Measurements from ENCODE around the gene NFKBIA.

DNA sequence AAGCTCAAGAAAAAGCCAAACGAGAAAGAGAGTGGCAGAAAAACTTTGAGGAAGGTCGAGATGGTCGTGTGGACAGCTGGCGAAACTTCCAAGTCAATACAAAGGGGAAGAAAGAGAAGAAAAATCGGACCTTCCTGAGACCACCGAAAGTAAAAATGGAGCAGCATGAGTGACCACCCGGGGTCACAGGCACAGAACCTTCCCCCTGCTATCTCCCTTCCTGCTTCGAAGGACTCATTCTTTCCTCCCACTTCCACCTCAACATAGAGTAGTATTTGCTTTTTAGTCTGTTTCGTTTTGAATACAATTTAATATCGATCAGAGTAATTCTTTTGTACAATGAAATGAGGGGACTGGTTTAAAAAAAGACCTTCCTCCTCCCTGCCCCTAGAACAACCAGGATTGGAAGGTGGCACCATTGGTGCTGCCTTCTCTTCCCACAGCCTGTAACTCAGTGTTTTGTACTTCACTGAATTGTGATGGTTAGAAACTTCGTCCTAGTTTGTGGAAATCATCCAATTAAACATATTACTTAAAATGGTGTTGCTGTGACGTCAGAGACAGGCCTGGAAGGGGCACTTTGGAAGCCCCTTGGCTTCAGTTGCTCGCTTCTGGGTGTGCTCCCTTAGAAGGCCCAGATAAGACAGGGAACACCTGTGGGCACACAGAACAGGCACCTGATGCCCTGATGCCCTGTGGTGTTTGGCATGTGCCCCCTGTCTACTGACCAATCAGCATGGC, 26.1 kb upstream of the NFKBIA start:
- TF ChIP-seq EP300 (IDR thresholded peaks at IDR 0.05): no peak
- no peak for TF ChIP-seq POLR2A (IDR thresholded peaks at IDR 0.05)
- TF ChIP-seq CTCF (IDR thresholded peaks at IDR 0.05): no peak
- TF ChIP-seq POLR2AphosphoS5 (IDR thresholded peaks at IDR 0.05): no peak

Data from sigmoid colon (tissue), 4 donors.